AG04450 (cell line): ENCODE measurements around the gene RGSL1. TPM values are rescaled to one million over a fixed set of nuclear protein-coding genes. Genes with fewer than 3 reads are reported as not detected.
"Not testable (repeated sequence)": the region's sequence is repeated elsewhere in the genome, so short reads cannot be mapped to it uniquely, and the experiment has no call there.

Source experiments
- CTCF ChIA-PET: fragments of 300-600, 350-600 bp; formaldehyde crosslinking; extraction: SDS; loops from one replicate; lab custom pipeline; 2022; ENCODE audit warnings: antibody characterized with exemption, inconsistent platforms; lab: Charles Lee
- POLR2A ChIA-PET: fragments of 350-600 bp; formaldehyde crosslinking; extraction: SDS; loops from one replicate; lab custom pipeline; 2021; ENCODE audit warnings: antibody characterized with exemption, inconsistent platforms; lab: Yijun Ruan, JAX
- DNase-seq: peaks from one replicate; pipeline ENCODE4 v3.0.0-alpha.2; 2011; ENCODE audit warnings: low read depth, low spot score
- H3K27ac ChIP-seq: one replicate; pipeline ENCODE4 v1.5.1; 2012; ENCODE audit warnings: low read depth, low read length, control low read depth
- H3K27me3 ChIP-seq: one replicate; pipeline ENCODE4 v1.6.0; 2012; ENCODE audit warnings: low read length; ENCODE audit not compliant: control insufficient read depth, insufficient read depth
- H3K4me3 ChIP-seq: 2 replicates; pipeline ENCODE4 v1.5.1; 2011; ENCODE audit warnings: mild to moderate bottlenecking, low read depth, low read length, control low read depth
- H3K9me3 ChIP-seq: 2 replicates; pipeline ENCODE4 v1.5.1; 2012; ENCODE audit warnings: low read length; ENCODE audit not compliant: control insufficient read depth, insufficient read depth
- polyA plus RNA-seq: library from polyadenylated mRNA; depleted of rRNA; stranded (reverse); fragments of >200 nt; gene quantifications from 2 replicates; pipeline ENCODE4 v1.2.3, GENCODE V29; 2011
- TF ChIP-seq, protein P1 (sequence below): IDR thresholded peaks from 2 replicates; pipeline ENCODE4 v1.5.1; 2011; ENCODE audit warnings: low read depth, low read length, control low read depth, inconsistent platforms

RGSL1 gene
- polyA plus RNA-seq, 1 experiment: not detected

DNA sequence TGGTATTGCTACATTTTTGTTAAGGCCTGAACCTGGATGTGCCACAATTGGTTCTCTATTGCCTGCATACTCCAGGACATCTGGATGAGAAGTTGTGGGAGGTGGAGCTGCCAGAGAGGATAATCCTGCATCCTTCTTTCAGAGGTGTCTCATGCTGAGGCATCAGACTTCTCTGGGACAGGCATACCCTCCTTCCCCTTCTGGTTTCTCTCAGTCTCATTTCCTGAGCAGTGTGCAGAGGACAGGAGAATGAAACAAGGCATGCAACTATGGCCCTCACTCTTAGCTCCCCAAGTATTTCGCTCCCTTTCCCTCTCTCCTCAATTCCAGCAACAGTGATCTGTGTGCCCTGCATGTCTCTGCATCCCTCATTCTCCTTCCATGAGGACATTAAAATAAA is 7.6 kb upstream of the RGSL1 start:
- Histone ChIP-seq H3K27me3 (no peaks in the 10 kb centered on the region), H3K9me3 (no peaks in the 10 kb centered on the region), H3K4me3 (no peak overlapping the region), H3K27ac (no peak overlapping the region)
- TF ChIP-seq, protein P1, sequence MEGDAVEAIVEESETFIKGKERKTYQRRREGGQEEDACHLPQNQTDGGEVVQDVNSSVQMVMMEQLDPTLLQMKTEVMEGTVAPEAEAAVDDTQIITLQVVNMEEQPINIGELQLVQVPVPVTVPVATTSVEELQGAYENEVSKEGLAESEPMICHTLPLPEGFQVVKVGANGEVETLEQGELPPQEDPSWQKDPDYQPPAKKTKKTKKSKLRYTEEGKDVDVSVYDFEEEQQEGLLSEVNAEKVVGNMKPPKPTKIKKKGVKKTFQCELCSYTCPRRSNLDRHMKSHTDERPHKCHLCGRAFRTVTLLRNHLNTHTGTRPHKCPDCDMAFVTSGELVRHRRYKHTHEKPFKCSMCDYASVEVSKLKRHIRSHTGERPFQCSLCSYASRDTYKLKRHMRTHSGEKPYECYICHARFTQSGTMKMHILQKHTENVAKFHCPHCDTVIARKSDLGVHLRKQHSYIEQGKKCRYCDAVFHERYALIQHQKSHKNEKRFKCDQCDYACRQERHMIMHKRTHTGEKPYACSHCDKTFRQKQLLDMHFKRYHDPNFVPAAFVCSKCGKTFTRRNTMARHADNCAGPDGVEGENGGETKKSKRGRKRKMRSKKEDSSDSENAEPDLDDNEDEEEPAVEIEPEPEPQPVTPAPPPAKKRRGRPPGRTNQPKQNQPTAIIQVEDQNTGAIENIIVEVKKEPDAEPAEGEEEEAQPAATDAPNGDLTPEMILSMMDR: no peak
- ChIA-PET CTCF (interaction anchor here (0.6 kb wide), 1 partner anchor 30 kb away, joined by 3 read pairs; no protein-coding TSS in a partner anchor), POLR2A (no interaction called here)
- DNase-seq: no peak

DNA sequence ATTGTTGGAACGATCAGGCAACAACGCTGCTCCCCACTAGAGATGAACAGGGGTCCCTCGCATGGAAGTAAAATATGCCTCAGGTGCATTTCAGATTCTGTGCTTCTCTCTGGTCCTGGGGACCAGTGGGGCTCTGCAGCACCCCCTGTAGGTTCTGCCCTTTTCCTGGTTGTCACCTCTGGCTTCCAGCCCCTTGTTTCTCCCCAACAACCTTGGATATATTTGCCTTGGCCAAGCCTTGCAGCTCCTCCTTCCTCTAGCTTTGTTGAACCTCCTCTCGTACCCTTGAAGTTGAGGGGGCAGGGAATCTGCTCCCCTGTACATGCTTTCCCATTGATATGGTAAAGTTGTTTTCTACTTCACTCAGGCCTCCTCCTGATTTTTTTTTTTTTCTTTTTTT is 5.4 kb upstream of the RGSL1 start:
- DNase-seq: no peak
- Histone ChIP-seq H3K9me3 (no peaks in the 10 kb centered on the region), H3K27ac (no peak overlapping the region), H3K27me3 (no peaks in the 10 kb centered on the region), H3K4me3 (no peak overlapping the region)
- TF ChIP-seq, protein P1: no peak
- ChIA-PET CTCF (interaction anchor here (0.6 to 1.3 kb wide), 4 partner anchors 144 to 342 kb away, joined by 3 to 5 read pairs (median 4); no protein-coding TSS in a partner anchor), POLR2A (no interaction called here)

DNA sequence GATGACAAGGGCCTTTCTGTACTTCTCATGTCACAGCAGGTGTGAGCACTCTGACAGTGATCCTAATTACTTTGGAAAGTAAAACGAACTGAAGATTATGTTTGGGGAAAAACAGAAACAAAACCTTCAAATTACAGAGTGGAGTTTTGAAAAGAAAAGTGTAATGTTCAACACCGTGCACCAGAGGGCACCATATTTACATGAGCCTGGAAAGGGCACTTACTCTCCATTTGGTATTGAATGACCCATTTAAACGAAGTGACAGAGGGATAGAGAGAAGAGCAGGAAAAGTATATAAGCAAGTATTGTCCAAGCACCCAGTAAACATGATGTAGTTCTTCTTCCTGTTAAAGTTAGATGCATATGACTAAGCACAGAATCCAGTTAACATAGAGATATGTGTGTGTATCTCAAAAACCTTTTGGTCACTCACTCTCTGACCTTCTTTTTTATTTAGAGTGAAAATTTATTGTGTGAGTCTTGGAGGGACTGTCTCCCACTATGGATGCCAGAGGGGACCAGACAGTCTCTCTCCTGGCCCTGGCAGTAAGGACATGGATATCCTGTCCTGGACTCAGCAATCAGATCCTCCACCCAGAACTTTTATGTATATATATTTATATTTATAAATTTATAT is 3.8 kb upstream of the RGSL1 start:
- Histone ChIP-seq H3K27me3 (no peaks in the 10 kb centered on the region), H3K9me3 (no peaks in the 10 kb centered on the region), H3K4me3 (no peak overlapping the region), H3K27ac (no peak overlapping the region)
- ChIA-PET POLR2A (no interaction called here), CTCF (no interaction called here)
- no peak for DNase-seq
- TF ChIP-seq, protein P1: peak; percentile 75

DNA sequence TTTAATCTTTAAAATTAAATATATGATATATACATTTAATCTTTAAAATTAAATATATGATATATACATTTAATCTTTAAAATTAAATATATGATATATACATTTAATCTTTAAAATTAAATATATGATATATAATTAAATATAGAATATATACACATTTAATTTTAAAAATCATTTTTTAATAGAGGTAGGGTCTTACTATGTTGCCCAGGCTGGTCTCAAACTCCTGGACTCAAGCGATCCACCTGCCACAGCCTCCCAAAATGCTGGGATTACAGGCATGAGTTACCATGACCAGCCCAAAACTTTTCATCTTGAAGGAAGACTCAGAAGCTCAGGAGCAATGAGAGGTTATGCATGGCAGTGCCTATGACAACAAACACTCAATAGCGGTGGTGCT is 2.8 kb upstream of the RGSL1 start:
- POLR2A ChIA-PET, H3K4me3 ChIP-seq, H3K9me3 ChIP-seq, H3K27ac ChIP-seq, H3K27me3 ChIP-seq, DNase-seq: not testable (repeated sequence)
- CTCF ChIA-PET: interaction anchor here (1.0 to 3.0 kb wide), 3 partner anchors 50 to 339 kb away, joined by 3 to 15 read pairs (median 3); no protein-coding TSS in a partner anchor

DNA sequence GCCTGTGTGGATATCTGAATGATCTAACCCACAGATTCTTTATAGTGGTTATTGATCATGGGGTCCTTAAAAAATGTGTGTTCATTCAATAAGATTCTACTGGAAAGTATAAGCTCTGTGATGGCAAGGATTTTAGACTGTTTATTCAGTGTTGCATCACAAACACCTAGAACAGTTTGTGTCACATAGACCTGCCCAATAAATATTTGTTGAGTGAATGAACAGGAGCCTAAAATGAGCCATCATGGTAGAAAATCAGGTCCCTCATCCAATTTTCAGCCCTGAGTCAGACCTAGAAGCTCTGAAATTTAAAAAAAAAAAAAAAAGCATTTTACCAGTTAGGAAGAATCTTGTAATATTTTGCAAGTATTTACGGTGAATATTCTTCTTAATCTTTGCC is 2.3 kb upstream of the RGSL1 start:
- H3K27me3 ChIP-seq: no peaks in the 10 kb centered on the region
- no peaks in the 10 kb centered on the region for H3K9me3 ChIP-seq
- no peak overlapping the region for H3K4me3 ChIP-seq
- TF ChIP-seq, protein P1: no peak
- POLR2A ChIA-PET: no interaction called here
- no peak overlapping the region for H3K27ac ChIP-seq
- DNase-seq: no peak
- CTCF ChIA-PET: interaction anchor here (1.0 to 3.0 kb wide), 3 partner anchors 50 to 338 kb away, joined by 3 to 15 read pairs (median 3); no protein-coding TSS in a partner anchor
